C4-2B (cell line): ENCODE measurements around the gene OSTN.
"Not testable (repeated sequence)": the region's sequence is repeated elsewhere in the genome, so short reads cannot be mapped to it uniquely, and the experiment has no call there.

ENCODE experiments used
- ZFX ChIP-seq: fragments of 450-650 bp; IDR thresholded peaks from 2 replicates; pipeline ENCODE4 v1.6.1; 2017
- TF ChIP-seq, protein P1 (sequence below): fragments of 450-650 bp; conservative IDR thresholded peaks from 2 replicates; pipeline ENCODE4 v1.5.1; 2017; ENCODE audit warnings: mild to moderate bottlenecking

DNA sequence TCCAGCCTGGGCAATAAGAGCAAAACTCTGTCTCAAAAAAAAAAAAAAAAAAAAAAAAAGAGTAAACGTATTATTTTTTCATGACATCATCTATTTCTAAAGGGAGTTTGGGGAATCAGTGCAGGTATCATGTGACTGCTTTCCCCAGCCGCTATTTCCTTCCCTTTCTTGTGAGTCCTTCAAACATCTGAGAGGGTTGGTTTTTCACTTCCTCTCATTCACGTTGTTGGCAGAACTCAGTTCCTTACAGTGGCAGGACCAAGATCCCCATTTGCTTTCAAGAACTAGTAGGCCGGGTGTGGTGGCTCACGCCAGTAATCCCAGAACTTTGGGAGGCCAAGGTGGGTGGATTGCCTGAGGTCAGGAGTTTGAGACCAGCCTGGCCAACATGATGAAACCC, 47.0 kb downstream of the OSTN start:
- TF ChIP-seq, protein P1, sequence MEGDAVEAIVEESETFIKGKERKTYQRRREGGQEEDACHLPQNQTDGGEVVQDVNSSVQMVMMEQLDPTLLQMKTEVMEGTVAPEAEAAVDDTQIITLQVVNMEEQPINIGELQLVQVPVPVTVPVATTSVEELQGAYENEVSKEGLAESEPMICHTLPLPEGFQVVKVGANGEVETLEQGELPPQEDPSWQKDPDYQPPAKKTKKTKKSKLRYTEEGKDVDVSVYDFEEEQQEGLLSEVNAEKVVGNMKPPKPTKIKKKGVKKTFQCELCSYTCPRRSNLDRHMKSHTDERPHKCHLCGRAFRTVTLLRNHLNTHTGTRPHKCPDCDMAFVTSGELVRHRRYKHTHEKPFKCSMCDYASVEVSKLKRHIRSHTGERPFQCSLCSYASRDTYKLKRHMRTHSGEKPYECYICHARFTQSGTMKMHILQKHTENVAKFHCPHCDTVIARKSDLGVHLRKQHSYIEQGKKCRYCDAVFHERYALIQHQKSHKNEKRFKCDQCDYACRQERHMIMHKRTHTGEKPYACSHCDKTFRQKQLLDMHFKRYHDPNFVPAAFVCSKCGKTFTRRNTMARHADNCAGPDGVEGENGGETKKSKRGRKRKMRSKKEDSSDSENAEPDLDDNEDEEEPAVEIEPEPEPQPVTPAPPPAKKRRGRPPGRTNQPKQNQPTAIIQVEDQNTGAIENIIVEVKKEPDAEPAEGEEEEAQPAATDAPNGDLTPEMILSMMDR: not testable (repeated sequence)
- TF ChIP-seq ZFX: not testable (repeated sequence)
